Measurements from ENCODE around the gene SLC40A1.
"Not testable (repeated sequence)": the region's sequence is repeated elsewhere in the genome, so short reads cannot be mapped to it uniquely, and the experiment has no call there.

Gene SLC40A1

GRCh38 chr2:189614585-189614984 is 34.0 kb upstream of the SLC40A1 start:
- H3K4me3 ChIP-seq (ENCODE audit: low read depth, low read length) = no peak overlapping the region
- no peaks in the 10 kb centered on the region for H3K36me3 ChIP-seq (ENCODE audit: insufficient read depth, low read length)
- H3K27ac ChIP-seq (ENCODE audit: low read depth, low read length) = no peak overlapping the region
- no peaks in the 10 kb centered on the region for H3K79me2 ChIP-seq (ENCODE audit: control insufficient read depth, insufficient read depth, low read length, unreplicated experiment)
- H2AFZ ChIP-seq (ENCODE audit: low read length, unreplicated experiment) = no peak overlapping the region
- no peaks in the 10 kb centered on the region for H3K27me3 ChIP-seq (ENCODE audit: insufficient read depth, low read length)
- H3K4me1 ChIP-seq (ENCODE audit: control insufficient read depth, insufficient read depth, low read length, unreplicated experiment) = peaks cover 23% of the 10 kb centered on the region

GRCh38 chr2:189613650-189614420 is 33.2 kb upstream of the SLC40A1 start:
- peak overlapping the region; percentile 46 for H2AFZ ChIP-seq (ENCODE audit: low read length, unreplicated experiment)
- no peaks in the 10 kb centered on the region for H3K36me3 ChIP-seq (ENCODE audit: insufficient read depth, low read length)
- peak overlapping the region; percentile 76 for H3K4me3 ChIP-seq (ENCODE audit: low read depth, low read length)
- peaks cover 30% of the 10 kb centered on the region for H3K4me1 ChIP-seq (ENCODE audit: control insufficient read depth, insufficient read depth, low read length, unreplicated experiment)
- no peaks in the 10 kb centered on the region for H3K79me2 ChIP-seq (ENCODE audit: control insufficient read depth, insufficient read depth, low read length, unreplicated experiment)
- no peaks in the 10 kb centered on the region for H3K27me3 ChIP-seq (ENCODE audit: insufficient read depth, low read length)
- peak overlapping the region; percentile 86 for H3K27ac ChIP-seq (ENCODE audit: low read depth, low read length)

- Histone ChIP-seq H3K4me3 (ENCODE audit: low read depth, low read length) (peak overlapping the region; percentile 76), H3K27ac (ENCODE audit: low read depth, low read length) (peak overlapping the region; percentile 86), H2AFZ (ENCODE audit: low read length, unreplicated experiment) (peak overlapping the region; percentile 46), H3K4me1 (ENCODE audit: control insufficient read depth, insufficient read depth, low read length, unreplicated experiment) (peaks cover 36% of the 10 kb centered on the region), H3K79me2 (ENCODE audit: control insufficient read depth, insufficient read depth, low read length, unreplicated experiment) (no peaks in the 10 kb centered on the region), H3K27me3 (ENCODE audit: insufficient read depth, low read length) (no peaks in the 10 kb centered on the region), H3K36me3 (ENCODE audit: insufficient read depth, low read length) (no peaks in the 10 kb centered on the region)
Observed at GRCh38 chr2:189613077-189613636, 32.6 kb upstream of the SLC40A1 start.

- Histone ChIP-seq H3K36me3 (ENCODE audit: insufficient read depth, low read length) (no peaks in the 10 kb centered on the region), H3K4me3 (ENCODE audit: low read depth, low read length) (no peak overlapping the region), H2AFZ (ENCODE audit: low read length, unreplicated experiment) (no peak overlapping the region), H3K4me1 (ENCODE audit: control insufficient read depth, insufficient read depth, low read length, unreplicated experiment) (peaks cover 36% of the 10 kb centered on the region), H3K27ac (ENCODE audit: low read depth, low read length) (no peak overlapping the region), H3K79me2 (ENCODE audit: control insufficient read depth, insufficient read depth, low read length, unreplicated experiment) (no peaks in the 10 kb centered on the region), H3K27me3 (ENCODE audit: insufficient read depth, low read length) (no peaks in the 10 kb centered on the region)
Observed at GRCh38 chr2:189610700-189611099, 30.1 kb upstream of the SLC40A1 start.

- Histone ChIP-seq H3K4me3 (ENCODE audit: low read depth, low read length) (no peak overlapping the region), H3K4me1 (ENCODE audit: control insufficient read depth, insufficient read depth, low read length, unreplicated experiment) (peaks cover 36% of the 10 kb centered on the region), H3K27me3 (ENCODE audit: insufficient read depth, low read length) (no peaks in the 10 kb centered on the region), H3K27ac (ENCODE audit: low read depth, low read length) (peak overlapping the region; percentile 90), H2AFZ (ENCODE audit: low read length, unreplicated experiment) (peak overlapping the region; percentile 20), H3K36me3 (ENCODE audit: insufficient read depth, low read length) (no peaks in the 10 kb centered on the region), H3K79me2 (ENCODE audit: control insufficient read depth, insufficient read depth, low read length, unreplicated experiment) (no peaks in the 10 kb centered on the region)
Observed at GRCh38 chr2:189609853-189610252, 29.3 kb upstream of the SLC40A1 start.

GRCh38 chr2:189609423-189609816 is 28.8 kb upstream of the SLC40A1 start:
- H3K27ac ChIP-seq (ENCODE audit: low read depth, low read length) = peak overlapping the region; percentile 90
- no peaks in the 10 kb centered on the region for H3K36me3 ChIP-seq (ENCODE audit: insufficient read depth, low read length)
- H3K79me2 ChIP-seq (ENCODE audit: control insufficient read depth, insufficient read depth, low read length, unreplicated experiment) = no peaks in the 10 kb centered on the region
- H2AFZ ChIP-seq (ENCODE audit: low read length, unreplicated experiment) = peak overlapping the region; percentile 20
- peak overlapping the region; percentile 33; the same call in 1 of the 2 replicates for H3K4me3 ChIP-seq (ENCODE audit: low read depth, low read length)
- no peaks in the 10 kb centered on the region for H3K27me3 ChIP-seq (ENCODE audit: insufficient read depth, low read length)
- H3K4me1 ChIP-seq (ENCODE audit: control insufficient read depth, insufficient read depth, low read length, unreplicated experiment) = peaks cover 36% of the 10 kb centered on the region

- Histone ChIP-seq H2AFZ (ENCODE audit: low read length, unreplicated experiment) (peak overlapping the region; percentile 71), H3K27me3 (ENCODE audit: insufficient read depth, low read length) (no peaks in the 10 kb centered on the region), H3K27ac (ENCODE audit: low read depth, low read length) (peak overlapping the region; percentile 90), H3K79me2 (ENCODE audit: control insufficient read depth, insufficient read depth, low read length, unreplicated experiment) (no peaks in the 10 kb centered on the region), H3K4me3 (ENCODE audit: low read depth, low read length) (peak overlapping the region; percentile 33; the same call in 1 of the 2 replicates), H3K36me3 (ENCODE audit: insufficient read depth, low read length) (no peaks in the 10 kb centered on the region), H3K4me1 (ENCODE audit: control insufficient read depth, insufficient read depth, low read length, unreplicated experiment) (peaks cover 33% of the 10 kb centered on the region)
Observed at GRCh38 chr2:189608795-189609422, 28.3 kb upstream of the SLC40A1 start.

GRCh38 chr2:189608170-189608569 is 27.6 kb upstream of the SLC40A1 start:
- Histone ChIP-seq H3K36me3 (ENCODE audit: insufficient read depth, low read length) (no peaks in the 10 kb centered on the region), H2AFZ (ENCODE audit: low read length, unreplicated experiment) (peak overlapping the region; percentile 31), H3K27me3 (ENCODE audit: insufficient read depth, low read length) (no peaks in the 10 kb centered on the region), H3K4me1 (ENCODE audit: control insufficient read depth, insufficient read depth, low read length, unreplicated experiment) (peaks cover 29% of the 10 kb centered on the region), H3K79me2 (ENCODE audit: control insufficient read depth, insufficient read depth, low read length, unreplicated experiment) (no peaks in the 10 kb centered on the region), H3K4me3 (ENCODE audit: low read depth, low read length) (no peak overlapping the region), H3K27ac (ENCODE audit: low read depth, low read length) (peak overlapping the region; percentile 90)

GRCh38 chr2:189602233-189602632 is 21.6 kb upstream of the SLC40A1 start:
- Histone ChIP-seq H3K79me2 (ENCODE audit: control insufficient read depth, insufficient read depth, low read length, unreplicated experiment) (no peaks in the 10 kb centered on the region), H3K4me1 (ENCODE audit: control insufficient read depth, insufficient read depth, low read length, unreplicated experiment) (no peaks in the 10 kb centered on the region), H2AFZ (ENCODE audit: low read length, unreplicated experiment) (no peak overlapping the region), H3K27me3 (ENCODE audit: insufficient read depth, low read length) (no peaks in the 10 kb centered on the region), H3K4me3 (ENCODE audit: low read depth, low read length) (no peak overlapping the region), H3K36me3 (ENCODE audit: insufficient read depth, low read length) (no peaks in the 10 kb centered on the region), H3K27ac (ENCODE audit: low read depth, low read length) (no peak overlapping the region)

GRCh38 chr2:189601652-189602051 is 21.1 kb upstream of the SLC40A1 start:
- H3K36me3 ChIP-seq (ENCODE audit: insufficient read depth, low read length); H2AFZ ChIP-seq (ENCODE audit: low read length, unreplicated experiment); H3K27me3 ChIP-seq (ENCODE audit: insufficient read depth, low read length); H3K27ac ChIP-seq (ENCODE audit: low read depth, low read length); H3K79me2 ChIP-seq (ENCODE audit: control insufficient read depth, insufficient read depth, low read length, unreplicated experiment); H3K4me1 ChIP-seq (ENCODE audit: control insufficient read depth, insufficient read depth, low read length, unreplicated experiment); H3K4me3 ChIP-seq (ENCODE audit: low read depth, low read length): not testable (repeated sequence)

- Histone ChIP-seq H3K4me3 (ENCODE audit: low read depth, low read length) (no peak overlapping the region), H3K27me3 (ENCODE audit: insufficient read depth, low read length) (no peaks in the 10 kb centered on the region), H3K27ac (ENCODE audit: low read depth, low read length) (no peak overlapping the region), H3K36me3 (ENCODE audit: insufficient read depth, low read length) (no peaks in the 10 kb centered on the region), H3K79me2 (ENCODE audit: control insufficient read depth, insufficient read depth, low read length, unreplicated experiment) (no peaks in the 10 kb centered on the region), H2AFZ (ENCODE audit: low read length, unreplicated experiment) (no peak overlapping the region), H3K4me1 (ENCODE audit: control insufficient read depth, insufficient read depth, low read length, unreplicated experiment) (no peaks in the 10 kb centered on the region)
Observed at GRCh38 chr2:189601043-189601442, 20.5 kb upstream of the SLC40A1 start.

All from ACC112 (cell line).